Glutamatergic neuron (in vitro differentiated cells): ENCODE measurements around the gene USP25. TPM values are rescaled to one million over a fixed set of nuclear protein-coding genes. Genes with fewer than 3 reads are reported as not detected.

Experiments used
- DNase-seq: peaks from one replicate; pipeline ENCODE4 v3.0.0; 2022
- H3K27ac Mint-ChIP-seq: one replicate; pipeline ENCODE4 v1.8.0; 2020; ENCODE audit warnings: mild to moderate bottlenecking, mixed read lengths, inconsistent platforms; ENCODE audit not compliant: unreplicated experiment
- H3K27me3 Mint-ChIP-seq: one replicate; pipeline ENCODE4 v1.8.0; 2020; ENCODE audit warnings: mild to moderate bottlenecking, moderate library complexity, mixed read lengths, inconsistent platforms; ENCODE audit not compliant: unreplicated experiment
- H3K36me3 Mint-ChIP-seq: one replicate; pipeline ENCODE4 v1.8.0; 2020; ENCODE audit warnings: mild to moderate bottlenecking, mixed read lengths, inconsistent platforms; ENCODE audit not compliant: unreplicated experiment
- H3K4me1 Mint-ChIP-seq: one replicate; pipeline ENCODE4 v1.8.0; 2020; ENCODE audit warnings: mild to moderate bottlenecking, low read depth, mixed read lengths, inconsistent platforms; ENCODE audit not compliant: unreplicated experiment
- H3K4me3 Mint-ChIP-seq: one replicate; pipeline ENCODE4 v1.8.0; 2020; ENCODE audit warnings: mild to moderate bottlenecking, mixed read lengths, inconsistent platforms; ENCODE audit not compliant: unreplicated experiment
- H3K9me3 Mint-ChIP-seq: one replicate; pipeline ENCODE4 v1.8.0; 2020; ENCODE audit warnings: mild to moderate bottlenecking, moderate library complexity, mixed read lengths, inconsistent platforms; ENCODE audit not compliant: unreplicated experiment
- CTCF ChIP-seq: fragments of 200-600 bp; sonication (generic); IDR thresholded peaks from one replicate; pipeline ENCODE4 v1.5.0; 2021; ENCODE audit not compliant: partially characterized antibody, unreplicated experiment
- total RNA-seq: library from RNA; stranded (reverse); fragmentation: NEBNext Ultra II Directional; extraction: Animal tissue kit (Norgen Biotek cat#: 25700); gene quantifications from one replicate; pipeline ENCODE4 v1.2.1, GENCODE V29; 2021; ENCODE audit not compliant: unreplicated experiment

USP25 gene
- total RNA-seq, 1 donor from 2014 or later, result 16.3 TPM

DNA sequence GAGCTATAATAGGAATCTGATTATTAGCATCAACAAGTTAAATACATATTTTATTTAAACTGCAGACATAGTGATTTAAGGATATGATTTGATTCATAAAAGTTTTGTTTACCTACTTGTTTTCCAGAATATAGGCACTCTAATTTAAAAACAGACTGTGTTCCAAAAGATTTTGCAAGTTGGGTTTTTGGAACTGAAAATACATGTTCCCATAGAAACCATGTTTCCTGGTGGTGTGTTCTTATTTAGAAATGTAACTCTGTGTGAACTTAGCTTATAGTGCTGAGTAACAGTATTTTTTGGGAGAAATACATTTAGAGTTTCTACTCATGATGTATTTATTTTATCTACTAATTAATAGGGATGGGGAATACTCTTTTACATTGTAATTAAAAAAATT, 21.8 kb downstream of the USP25 start:
- Mint-ChIP-seq H3K4me3 (no peak overlapping the region), H3K9me3 (no peaks in the 10 kb centered on the region), H3K36me3 (no peaks in the 10 kb centered on the region), H3K4me1 (peaks cover 9% of the 10 kb centered on the region), H3K27ac (no peak overlapping the region), H3K27me3 (no peaks in the 10 kb centered on the region)
- no peak for TF ChIP-seq CTCF
- no peak for DNase-seq

DNA sequence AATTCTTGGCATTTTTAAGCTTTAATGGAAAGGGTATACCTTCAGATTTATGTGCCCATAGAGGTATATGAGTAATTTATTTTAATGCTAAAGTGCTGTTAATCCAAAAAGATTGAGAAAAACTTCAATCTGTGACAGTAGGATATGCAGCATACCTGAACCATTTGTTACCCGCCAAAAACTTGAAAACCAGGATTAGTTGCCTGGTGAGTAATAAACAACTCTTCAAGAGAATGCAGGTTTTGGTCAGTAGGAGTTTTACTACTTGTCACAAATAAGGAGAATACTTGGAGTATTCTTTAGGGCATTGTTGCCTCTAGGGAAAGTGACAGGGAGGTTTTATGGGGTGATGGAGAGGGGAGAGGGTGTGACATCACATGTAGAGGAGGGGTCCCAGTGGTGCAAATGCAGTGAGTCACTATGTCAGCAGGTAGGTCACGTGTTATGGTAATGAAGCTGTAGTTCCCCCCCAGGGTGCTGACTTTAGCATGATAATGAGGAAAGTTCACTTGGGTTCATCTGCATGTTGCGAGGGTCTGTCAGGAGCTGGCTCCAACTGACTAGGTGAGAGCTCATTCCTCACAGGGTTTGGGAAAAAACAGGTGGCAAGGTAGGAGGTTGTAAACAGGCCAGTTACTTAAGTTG, 23.1 kb downstream of the USP25 start:
- TF ChIP-seq CTCF, result no peak
- Mint-ChIP-seq H3K36me3 (peaks cover 6% of the 10 kb centered on the region), H3K27me3 (no peaks in the 10 kb centered on the region), H3K4me3 (no peak overlapping the region), H3K4me1 (peaks cover 9% of the 10 kb centered on the region), H3K9me3 (peaks cover 5% of the 10 kb centered on the region), H3K27ac (no peak overlapping the region)
- no peak for DNase-seq

DNA sequence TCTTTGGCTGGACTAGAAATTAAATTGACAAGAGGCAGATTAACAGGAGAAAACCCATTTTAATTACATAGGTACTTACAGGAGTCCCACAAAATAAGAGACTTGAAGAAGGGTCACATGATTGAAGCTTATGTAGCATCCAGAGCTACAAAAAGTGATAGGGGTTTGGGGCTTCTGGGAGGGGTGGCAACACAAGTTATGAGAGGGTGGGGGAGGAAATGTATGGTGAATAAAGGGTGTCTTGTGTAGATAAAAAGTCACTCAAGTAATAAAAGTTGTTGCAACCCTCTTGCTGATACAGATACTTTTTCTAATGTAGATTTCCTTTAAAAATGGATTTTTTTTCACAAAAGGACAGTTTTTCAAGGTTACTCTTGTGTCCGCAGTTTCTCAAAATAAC, 24.0 kb downstream of the USP25 start:
- no peak for TF ChIP-seq CTCF
- no peak overlapping the region for H3K27ac Mint-ChIP-seq
- DNase-seq, result no peak
- H3K9me3 Mint-ChIP-seq, result peaks cover 5% of the 10 kb centered on the region
- peaks cover 9% of the 10 kb centered on the region for H3K4me1 Mint-ChIP-seq
- no peak overlapping the region for H3K4me3 Mint-ChIP-seq
- peaks cover 6% of the 10 kb centered on the region for H3K36me3 Mint-ChIP-seq
- no peaks in the 10 kb centered on the region for H3K27me3 Mint-ChIP-seq

GRCh38 chr21:15754640-15755039, 24.9 kb downstream of the USP25 start:
- H3K27me3 Mint-ChIP-seq, result no peaks in the 10 kb centered on the region
- no peak overlapping the region for H3K4me3 Mint-ChIP-seq
- no peak for DNase-seq
- peaks cover 5% of the 10 kb centered on the region for H3K4me1 Mint-ChIP-seq
- H3K9me3 Mint-ChIP-seq, result peaks cover 5% of the 10 kb centered on the region
- H3K27ac Mint-ChIP-seq, result no peak overlapping the region
- H3K36me3 Mint-ChIP-seq, result peaks cover 6% of the 10 kb centered on the region
- TF ChIP-seq CTCF, result no peak

- no peak overlapping the region for H3K4me3 Mint-ChIP-seq
- H3K27ac Mint-ChIP-seq, result no peak overlapping the region
- no peaks in the 10 kb centered on the region for H3K27me3 Mint-ChIP-seq
- H3K9me3 Mint-ChIP-seq, result peaks cover 5% of the 10 kb centered on the region
- peaks cover 6% of the 10 kb centered on the region for H3K36me3 Mint-ChIP-seq
- DNase-seq, result no peak
- peaks cover 5% of the 10 kb centered on the region for H3K4me1 Mint-ChIP-seq
- TF ChIP-seq CTCF, result no peak
Measured at GRCh38 chr21:15755125-15755524, 25.3 kb downstream of the USP25 start.
